Heart right ventricle (tissue), 16 donors: ENCODE measurements around the gene RENBP. TPM values are rescaled to one million over a fixed set of nuclear protein-coding genes. Genes with fewer than 3 reads are reported as not detected.
A peak's percentile ranks its signal among the peaks of the same experiment; 100 is the strongest.

Experiments used
- ATAC-seq, 8 donors: fragments of 200-7000 bp; cut with Tn5 transposase; one replicate each; pipeline ENCODE4 v1.9.1; 2020; ENCODE audit warnings: mild to moderate bottlenecking in 8 of 8, moderate library complexity in 8 of 8, moderate number of reproducible peaks in 1 of 8
- DNase-seq, 2 donors: peaks; one replicate each; pipeline ENCODE4 v3.0.0-alpha.2; 2020
- H3K27ac ChIP-seq, 10 donors: fragments of 200-600 bp; sonication (generic) in 2 of 10; one replicate each; pipeline versions ENCODE4 v1.5.0 to v1.8.0; 2020 to 2022; ENCODE audit warnings: mild to moderate bottlenecking in 3 of 10
- H3K27me3 ChIP-seq, 7 donors: fragments of 200-600 bp; one replicate each; pipeline ENCODE4 v1.8.0; 2021 to 2022; ENCODE audit warnings: mild to moderate bottlenecking in 2 of 7
- H3K36me3 ChIP-seq, 9 donors: fragments of 200-600 bp; sonication (generic) in 1 of 9; one replicate each; pipeline versions ENCODE4 v1.5.0 to v1.8.0; 2020 to 2022; ENCODE audit warnings: mild to moderate bottlenecking in 2 of 9
- H3K4me1 ChIP-seq, 9 donors: fragments of 200-600 bp; sonication (generic) in 1 of 9; one replicate each; pipeline versions ENCODE4 v1.5.0 to v1.8.0; 2020 to 2022; ENCODE audit warnings: mild to moderate bottlenecking in 4 of 9
- H3K4me3 ChIP-seq, 10 donors: fragments of 200-600 bp; sonication (generic) in 2 of 10; one replicate each; pipeline versions ENCODE4 v1.5.0 to v1.8.0; 2020 to 2022; ENCODE audit warnings: mild to moderate bottlenecking in 7 of 10, moderate library complexity in 2 of 10
- H3K9me3 ChIP-seq, 11 donors: fragments of 200-600 bp in 10 of 11; sonication (generic) in 2 of 11; one replicate each; pipeline versions ENCODE4 v1.5.0 to v1.8.0; 2013 to 2022; ENCODE audit warnings: mild to moderate bottlenecking in 2 of 11, control low read depth in 1 of 11, moderate library complexity in 1 of 11
- CTCF ChIP-seq, 9 donors: fragments of 200-600 bp; sonication (generic) in 2 of 9; IDR thresholded peaks; one replicate each; pipeline versions ENCODE4 v1.5.0 to v1.8.0; 2021 to 2022; ENCODE audit warnings: antibody characterized with exemption in 9 of 9, mild to moderate bottlenecking in 5 of 9, moderate library complexity in 1 of 9
- WGBS, 2 donors: extraction: QIAGEN DNeasy Blood & Tissue Kit; methylation state at CpG; one replicate each; pipeline ENCODE4 v1.1.7; 2013; ENCODE audit warnings: inconsistent platforms in 1 of 2; 5-methylcytosine and 5-hydroxymethylcytosine counted together
- intact Hi-C, 10 donors: fragments of 100-400 bp; cut with DNase I; formaldehyde crosslinking; loops; one replicate each; pipeline versions ENCODE4 v1.11.1 to v1.14.2; 2022
- polyA plus RNA-seq, 2 donors: library from polyadenylated mRNA; stranded (reverse); fragments of 200-250 nt; gene quantifications; one replicate each; pipeline ENCODE4 v1.2.3, GENCODE V29; 2013
- total RNA-seq, 10 donors: library from RNA; stranded (reverse); fragmentation: NEBNext Ultra II Directional in 3 of 10; extraction: Animal tissue kit (Norgen Biotek cat#: 25700) in 3 of 10; gene quantifications; one replicate each; pipeline versions ENCODE4 v1.2.1 to v1.2.4, GENCODE V29; 2021 to 2023
- donor health status: Arrhythmogenic right ventricular cardiomyopathy.
- donor health status: ischemic (EF 13 %, LVEDD 7.1; RV severe dilation, severe dysfunction).
- donor health status: healthy with polysubstance abuse.
- donor health status: DM: no; HTN: yes; CAD: no.
- donor health status: DM: no; HTN: no; CAD: no.
- donor health status: ischemic (EF 25% LVEDD 6.9; RV normal size, moderate dysfunction).
- donor health status: ischemic (EF 25% LVEDD 5.7; RV mildly dilated, moderate dysfunction).
- donor health status: healthy.
- donor health status: DM: yes; HTN: yes; CAD: no.
- donor health status: Ischemic cardiomyopathy.
- donor health status: ischemic (EF 35%, LVEDD 5.7; RV mildly dilated, moderate dysfunction).
- donor health status: nonischemic (EF 11% LVEDD 7.7; RV severe dilation, severe dysfunction).
- donor health status: DM: yes; HTN: yes; CAD: no.
- donor health status: PGD.
- donor health status: ischemic (EF 29% LVEDD 5.4; RV normal size, mild dysfunction).
- donor health status: nonischemic (EF 23%, LVEDD 6.1; RV moderate dilation, normal function).

Gene RENBP
- total and polyA plus RNA-seq, 12 donors = 6.0 to 17.0 (median 9.6) TPM

- WGBS, 2 donors = 87 to 88% methylated on average over 30 to 31 of the region's 31 CpGs
- no peak for ATAC-seq
- peaks cover 0 to 56% (median 44%) of the 10 kb centered on the region in 9 donors for H3K4me1 ChIP-seq
These were observed 14.2 kb downstream of the RENBP start for GRCh38 chrX:153930011-153930910.

GRCh38 chrX:153929576-153929975 is 14.9 kb downstream of the RENBP start:
- H3K27ac ChIP-seq = peak overlapping the region in 9 of 10 donors; percentile 28 to 99 (median 72)
- DNase-seq = no peak
- 72 to 79% methylated on average over 10 of the region's 10 CpGs for WGBS, 2 donors
- H3K9me3 ChIP-seq = no peaks in the 10 kb centered on the region
- peak overlapping the region in 3 of 10 donors; percentile 40 to 47 (median 41) for H3K4me3 ChIP-seq
- intact Hi-C loops = loop anchor here in 4 of 10 donors (10.0 kb wide), 2 partner anchors 115 to 135 kb away; partner anchors contain the start of genes IDH3G (in 3 of the 4) and SSR4 (in 3 of the 4)
- H3K36me3 ChIP-seq = peaks cover 0 to 40% (median 0%) of the 10 kb centered on the region in 9 donors
- ATAC-seq = no peak
- no peak for TF ChIP-seq CTCF (IDR thresholded peaks at IDR 0.05)
- peaks cover 0 to 61% (median 43%) of the 10 kb centered on the region in 9 donors for H3K4me1 ChIP-seq
- peaks cover 0 to 22% (median 0%) of the 10 kb centered on the region in 7 donors for H3K27me3 ChIP-seq

More at GRCh38 chrX:153930011-153930910, 14.2 kb downstream of the RENBP start:
- Histone ChIP-seq H3K27me3 (peaks cover 0 to 16% (median 0%) of the 10 kb centered on the region in 7 donors), H3K9me3 (no peaks in the 10 kb centered on the region), H3K27ac (peak overlapping the region in 7 of 10 donors; percentile 23 to 99 (median 75)), H3K4me3 (no peak overlapping the region), H3K36me3 (peaks cover 0 to 40% (median 0%) of the 10 kb centered on the region in 9 donors)
- no peak for DNase-seq
- intact Hi-C loops = no loop called here
- TF ChIP-seq CTCF (IDR thresholded peaks at IDR 0.05) = no peak

DNA sequence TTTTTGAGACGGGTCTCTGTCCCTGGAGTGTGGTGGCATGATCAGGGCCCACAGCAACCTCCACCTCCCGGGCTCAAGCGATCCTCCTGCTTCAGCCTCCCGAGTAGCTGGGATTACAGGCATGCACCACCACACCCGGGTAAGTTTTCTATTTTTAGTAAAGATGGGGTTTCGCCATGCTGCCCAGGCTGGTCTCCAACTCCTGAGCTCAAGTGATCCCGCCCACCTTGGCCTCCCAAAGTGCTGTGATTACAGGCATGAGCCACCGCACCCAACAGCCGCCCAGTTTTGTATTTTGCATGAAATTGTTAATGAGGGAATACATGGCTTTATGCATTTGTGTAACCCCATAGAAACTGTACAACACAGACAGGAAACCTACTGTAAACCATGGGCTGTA is 15.6 kb downstream of the RENBP start:
- Histone ChIP-seq H3K27me3 (peaks cover 0 to 29% (median 0%) of the 10 kb centered on the region in 7 donors), H3K27ac (peak overlapping the region in 9 of 10 donors; percentile 37 to 99 (median 72)), H3K4me3 (peak overlapping the region in 7 of 10 donors; percentile 30 to 47 (median 40)), H3K36me3 (peaks cover 0 to 40% (median 0%) of the 10 kb centered on the region in 9 donors), H3K9me3 (no peaks in the 10 kb centered on the region), H3K4me1 (peaks cover 0 to 64% (median 46%) of the 10 kb centered on the region in 9 donors)
- no peak for DNase-seq
- TF ChIP-seq CTCF (IDR thresholded peaks at IDR 0.05) = no peak
- ATAC-seq = no peak
- intact Hi-C loops = loop anchor here in 4 of 10 donors (10.0 kb wide), 2 partner anchors 114 to 134 kb away; partner anchors contain the start of genes IDH3G (in 3 of the 4) and SSR4 (in 3 of the 4)
- WGBS, 2 donors = 40 to 42% methylated on average over 9 of the region's 9 CpGs
